ENCODE measurements around the gene KRTAP4-16. TPM values are rescaled to one million over a fixed set of nuclear protein-coding genes. Genes with fewer than 3 reads are reported as not detected.
"Not testable (repeated sequence)": the region's sequence is repeated elsewhere in the genome, so short reads cannot be mapped to it uniquely, and the experiment has no call there.

KRTAP4-16 gene
- total RNA-seq, 1 experiment from 2014 or later = not detected

GRCh38 chr17:41140360-41141131 lies 38.5 kb upstream of the KRTAP4-16 start, which contains the start of gene KRTAP4-6:
Gene KRTAP4-6 (minus strand): TSS chr17:41140544. CDS start chr17:41140487, 57 bp downstream.
- Mint-ChIP-seq H3K27me3 (ENCODE audit: insufficient read depth, unreplicated experiment) (no peaks in the 10 kb centered on the region), H3K27ac (ENCODE audit: low read depth, unreplicated experiment) (peak within 1 kb of the TSS; percentile 3), H3K4me1 (ENCODE audit: insufficient read depth, unreplicated experiment) (peaks cover 6% of the 10 kb centered on the region), H3K36me3 (ENCODE audit: insufficient read depth, unreplicated experiment) (peaks cover 6% of the 10 kb centered on the region), H3K9me3 (ENCODE audit: unreplicated experiment) (peaks cover 27% of the 10 kb centered on the region), H3K4me3 (ENCODE audit: unreplicated experiment) (no peak within 1 kb of the TSS)
- CTCF ChIA-PET = interaction anchor here (0.6 kb wide), 1 partner anchor 523 kb away, joined by 3 read pairs; no protein-coding TSS in a partner anchor
- POLR2A ChIA-PET = interaction anchor here (0.6 to 1.7 kb wide), 6 partner anchors 9 to 972 kb away, joined by 3 to 5 read pairs (median 4); partner anchors contain the start of gene KRT32
- intact Hi-C loops (cut with micrococcal nuclease) = loop anchor here (2.0 kb wide), 1 partner anchor 232 kb away; no protein-coding TSS in a partner anchor
- peak; percentile 49 for DNase-seq (ENCODE audit: unreplicated experiment)
- TF ChIP-seq, protein P1, sequence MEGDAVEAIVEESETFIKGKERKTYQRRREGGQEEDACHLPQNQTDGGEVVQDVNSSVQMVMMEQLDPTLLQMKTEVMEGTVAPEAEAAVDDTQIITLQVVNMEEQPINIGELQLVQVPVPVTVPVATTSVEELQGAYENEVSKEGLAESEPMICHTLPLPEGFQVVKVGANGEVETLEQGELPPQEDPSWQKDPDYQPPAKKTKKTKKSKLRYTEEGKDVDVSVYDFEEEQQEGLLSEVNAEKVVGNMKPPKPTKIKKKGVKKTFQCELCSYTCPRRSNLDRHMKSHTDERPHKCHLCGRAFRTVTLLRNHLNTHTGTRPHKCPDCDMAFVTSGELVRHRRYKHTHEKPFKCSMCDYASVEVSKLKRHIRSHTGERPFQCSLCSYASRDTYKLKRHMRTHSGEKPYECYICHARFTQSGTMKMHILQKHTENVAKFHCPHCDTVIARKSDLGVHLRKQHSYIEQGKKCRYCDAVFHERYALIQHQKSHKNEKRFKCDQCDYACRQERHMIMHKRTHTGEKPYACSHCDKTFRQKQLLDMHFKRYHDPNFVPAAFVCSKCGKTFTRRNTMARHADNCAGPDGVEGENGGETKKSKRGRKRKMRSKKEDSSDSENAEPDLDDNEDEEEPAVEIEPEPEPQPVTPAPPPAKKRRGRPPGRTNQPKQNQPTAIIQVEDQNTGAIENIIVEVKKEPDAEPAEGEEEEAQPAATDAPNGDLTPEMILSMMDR (IDR thresholded peaks at IDR 0.05; ENCODE audit: unreplicated experiment) = no peak
- no TSS peak for BruUV-seq (replicated peaks)

GRCh38 chr17:41139865-41140264 lies 37.9 kb upstream of the KRTAP4-16 start:
- intact Hi-C loops (cut with micrococcal nuclease) = loop anchor here (2.0 kb wide), 1 partner anchor 231 kb away; no protein-coding TSS in a partner anchor
- not testable (repeated sequence) for BruUV-seq (replicated peaks); H3K27me3 Mint-ChIP-seq (ENCODE audit: insufficient read depth, unreplicated experiment); H3K27ac Mint-ChIP-seq (ENCODE audit: low read depth, unreplicated experiment); H3K4me1 Mint-ChIP-seq (ENCODE audit: insufficient read depth, unreplicated experiment); DNase-seq (ENCODE audit: unreplicated experiment); H3K4me3 Mint-ChIP-seq (ENCODE audit: unreplicated experiment); H3K36me3 Mint-ChIP-seq (ENCODE audit: insufficient read depth, unreplicated experiment)
- CTCF ChIA-PET = interaction anchor here (0.6 kb wide), 2 partner anchors 283 to 523 kb away, joined by 3 read pairs; no protein-coding TSS in a partner anchor
- peaks cover 27% of the 10 kb centered on the region for H3K9me3 Mint-ChIP-seq (ENCODE audit: unreplicated experiment)
- POLR2A ChIA-PET = interaction anchor here (0.7 to 1.7 kb wide), 2 partner anchors 8 to 444 kb away, joined by 5 read pairs; no protein-coding TSS in a partner anchor

DNA sequence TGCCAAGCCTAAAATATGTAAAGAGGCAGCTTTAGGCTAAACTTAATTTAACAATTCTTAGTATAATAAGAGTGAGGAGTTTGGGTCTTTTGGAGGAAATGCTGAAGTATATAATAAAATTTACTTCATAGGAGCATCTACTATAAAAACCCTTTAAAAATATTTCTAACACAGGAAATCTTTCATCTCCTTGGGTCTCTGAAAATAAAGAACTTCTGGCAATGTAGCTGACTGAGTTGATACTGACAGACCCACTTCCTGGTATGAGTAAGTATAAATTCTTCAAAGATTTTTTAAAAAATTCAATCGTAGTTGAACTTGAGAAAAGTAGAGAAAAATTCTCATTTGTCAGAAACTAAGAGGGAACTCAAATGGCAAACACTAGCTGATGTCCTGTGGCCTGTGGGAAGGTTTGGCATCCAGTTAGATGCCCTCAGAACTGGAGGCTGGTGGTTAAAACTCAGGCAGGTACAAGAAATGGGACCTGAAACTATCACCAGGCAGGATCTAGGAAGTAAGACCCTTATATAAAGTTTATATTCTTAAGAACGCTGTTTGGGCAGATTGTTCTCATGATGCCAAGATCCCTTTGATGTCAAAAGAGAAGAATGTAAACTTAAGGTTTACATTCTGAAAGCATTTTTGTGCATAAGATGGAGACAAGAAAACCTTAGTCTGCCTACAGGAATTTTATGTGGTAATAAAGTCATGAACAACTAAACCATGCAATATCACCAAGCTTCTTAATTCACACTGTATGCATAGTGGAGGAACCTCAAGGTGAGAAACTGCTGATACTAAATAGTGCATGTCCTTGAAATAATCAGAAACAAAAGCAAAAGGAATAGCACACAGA lies 32.1 kb upstream of the KRTAP4-16 start:
- POLR2A ChIA-PET = no interaction called here

GRCh38 chr17:41131979-41132378 lies 30.0 kb upstream of the KRTAP4-16 start:
- ChIA-PET POLR2A (interaction anchor here (0.5 to 1.2 kb wide), 2 partner anchors 9 to 145 kb away, joined by 3 to 5 read pairs; partner anchors contain the start of gene KRTAP4-6), CTCF (interaction anchor here (0.6 kb wide), 1 partner anchor 458 kb away, joined by 3 read pairs; no protein-coding TSS in a partner anchor)
- intact Hi-C loops (cut with micrococcal nuclease) = no loop called here
- BruUV-seq (replicated peaks) = no TSS peak
- Mint-ChIP-seq H3K36me3 (ENCODE audit: insufficient read depth, unreplicated experiment) (no peaks in the 10 kb centered on the region), H3K4me3 (ENCODE audit: unreplicated experiment) (no peak overlapping the region), H3K27ac (ENCODE audit: low read depth, unreplicated experiment) (no peak overlapping the region), H3K9me3 (ENCODE audit: unreplicated experiment) (peaks cover 15% of the 10 kb centered on the region), H3K27me3 (ENCODE audit: insufficient read depth, unreplicated experiment) (no peaks in the 10 kb centered on the region), H3K4me1 (ENCODE audit: insufficient read depth, unreplicated experiment) (peaks cover 9% of the 10 kb centered on the region)
- DNase-seq (ENCODE audit: unreplicated experiment) = peak; percentile 6
- TF ChIP-seq, protein P1 (IDR thresholded peaks at IDR 0.05; ENCODE audit: unreplicated experiment) = no peak

More for the DNA sequence above, 32.1 kb upstream of the KRTAP4-16 start:
- no peak for DNase-seq (ENCODE audit: unreplicated experiment)
- Mint-ChIP-seq H3K27me3 (ENCODE audit: insufficient read depth, unreplicated experiment) (no peaks in the 10 kb centered on the region), H3K4me3 (ENCODE audit: unreplicated experiment) (no peak overlapping the region), H3K36me3 (ENCODE audit: insufficient read depth, unreplicated experiment) (no peaks in the 10 kb centered on the region), H3K27ac (ENCODE audit: low read depth, unreplicated experiment) (no peak overlapping the region), H3K4me1 (ENCODE audit: insufficient read depth, unreplicated experiment) (peaks cover 9% of the 10 kb centered on the region), H3K9me3 (ENCODE audit: unreplicated experiment) (peaks cover 20% of the 10 kb centered on the region)
- no TSS peak for BruUV-seq (replicated peaks)
- CTCF ChIA-PET = no interaction called here
- TF ChIP-seq, protein P1 (IDR thresholded peaks at IDR 0.05; ENCODE audit: unreplicated experiment) = no peak
- intact Hi-C loops (cut with micrococcal nuclease) = no loop called here

Measured in MCF 10A (cell line).